Measurements from ENCODE around the gene DPAGT1. TPM values are rescaled to one million over a fixed set of nuclear protein-coding genes. Genes with fewer than 3 reads are reported as not detected.

The DPAGT1 gene
- 10 to 100 TPM; 18.9 to 46.9 (median 27.5) TPM for total RNA-seq

DNA sequence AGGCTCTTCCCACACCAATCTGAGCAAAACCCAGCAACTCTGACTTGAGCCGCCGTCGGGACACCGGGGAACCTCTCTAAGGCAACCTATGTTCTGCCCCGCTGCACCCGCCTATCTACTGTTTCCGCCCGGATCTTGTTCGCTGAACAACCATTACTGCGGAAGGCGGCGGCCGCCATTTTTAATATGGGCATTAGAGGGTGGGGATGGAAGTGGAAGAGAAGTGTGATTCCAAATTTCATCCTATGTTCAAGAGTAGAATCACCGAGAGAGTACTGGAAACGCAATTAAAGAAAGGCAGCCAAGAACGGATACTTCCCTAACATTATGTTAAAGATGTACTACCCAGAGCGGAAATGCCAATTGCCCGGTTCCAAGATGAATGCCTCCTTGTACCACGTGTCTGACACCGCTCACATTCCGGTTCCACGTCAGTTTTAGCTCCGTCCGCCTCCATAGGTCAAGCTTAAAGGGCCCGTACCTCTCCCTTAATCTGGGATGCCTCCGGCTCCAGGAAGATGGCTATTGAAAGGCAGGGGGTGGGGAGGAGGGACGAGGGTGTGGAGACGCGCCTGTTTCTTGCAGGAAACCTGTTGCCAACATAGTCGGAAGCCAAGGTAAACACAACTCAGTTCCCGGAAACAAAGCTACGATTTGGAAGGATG, at the start of gene DPAGT1:
Gene DPAGT1, minus strand, starts transcription at position 95 of the 665 bp plus-strand sequence. CDS start 198 bp downstream, outside the sequence.
- peak within 1 kb of the TSS; percentile 56 for H3K4me3 ChIP-seq (ENCODE audit: low read depth, poor library complexity, severe bottlenecking)
- DNase-seq (ENCODE audit: low spot score in 2 of 2), result peak; percentile 95 to 97
- intact Hi-C loops (cut with DNase I; ENCODE audit: low total_unique reads), result no loop called here
- TF ChIP-seq POLR2A (IDR thresholded peaks at IDR 0.05), result no peak
- TF ChIP-seq, protein P1, sequence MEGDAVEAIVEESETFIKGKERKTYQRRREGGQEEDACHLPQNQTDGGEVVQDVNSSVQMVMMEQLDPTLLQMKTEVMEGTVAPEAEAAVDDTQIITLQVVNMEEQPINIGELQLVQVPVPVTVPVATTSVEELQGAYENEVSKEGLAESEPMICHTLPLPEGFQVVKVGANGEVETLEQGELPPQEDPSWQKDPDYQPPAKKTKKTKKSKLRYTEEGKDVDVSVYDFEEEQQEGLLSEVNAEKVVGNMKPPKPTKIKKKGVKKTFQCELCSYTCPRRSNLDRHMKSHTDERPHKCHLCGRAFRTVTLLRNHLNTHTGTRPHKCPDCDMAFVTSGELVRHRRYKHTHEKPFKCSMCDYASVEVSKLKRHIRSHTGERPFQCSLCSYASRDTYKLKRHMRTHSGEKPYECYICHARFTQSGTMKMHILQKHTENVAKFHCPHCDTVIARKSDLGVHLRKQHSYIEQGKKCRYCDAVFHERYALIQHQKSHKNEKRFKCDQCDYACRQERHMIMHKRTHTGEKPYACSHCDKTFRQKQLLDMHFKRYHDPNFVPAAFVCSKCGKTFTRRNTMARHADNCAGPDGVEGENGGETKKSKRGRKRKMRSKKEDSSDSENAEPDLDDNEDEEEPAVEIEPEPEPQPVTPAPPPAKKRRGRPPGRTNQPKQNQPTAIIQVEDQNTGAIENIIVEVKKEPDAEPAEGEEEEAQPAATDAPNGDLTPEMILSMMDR (IDR thresholded peaks at IDR 0.05), result no peak
- WGBS, 2 donors, result 0 to 1% methylated on average over 32 of the region's 32 CpGs

DNA sequence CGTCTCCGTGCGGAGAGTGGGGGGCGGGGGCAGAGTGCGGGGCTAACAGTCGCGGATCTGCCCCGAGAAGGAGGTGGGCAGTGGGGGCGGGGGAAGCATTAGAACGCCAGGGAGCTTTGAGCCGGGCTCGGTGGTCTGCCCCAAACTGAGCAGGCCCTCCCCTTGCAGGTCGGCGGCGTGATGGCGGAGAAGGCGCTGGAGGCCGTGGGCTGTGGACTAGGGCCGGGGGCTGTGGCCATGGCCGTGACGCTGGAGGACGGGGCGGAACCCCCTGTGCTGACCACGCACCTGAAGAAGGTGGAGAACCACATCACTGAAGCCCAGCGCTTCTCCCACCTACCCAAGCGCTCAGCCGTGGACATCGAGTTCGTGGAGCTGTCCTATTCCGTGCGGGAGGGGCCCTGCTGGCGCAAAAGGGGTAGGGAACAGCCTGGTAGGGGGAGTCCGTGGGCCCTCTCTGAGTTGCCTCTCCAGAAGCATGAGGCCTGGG, 48.2 kb upstream of the DPAGT1 start:
- 30 to 44% methylated on average over 30 to 33 of the region's 33 CpGs for WGBS, 2 donors
- no peak for DNase-seq (ENCODE audit: low spot score in 2 of 2)
- intact Hi-C loops (cut with DNase I; ENCODE audit: low total_unique reads), result no loop called here

DNA sequence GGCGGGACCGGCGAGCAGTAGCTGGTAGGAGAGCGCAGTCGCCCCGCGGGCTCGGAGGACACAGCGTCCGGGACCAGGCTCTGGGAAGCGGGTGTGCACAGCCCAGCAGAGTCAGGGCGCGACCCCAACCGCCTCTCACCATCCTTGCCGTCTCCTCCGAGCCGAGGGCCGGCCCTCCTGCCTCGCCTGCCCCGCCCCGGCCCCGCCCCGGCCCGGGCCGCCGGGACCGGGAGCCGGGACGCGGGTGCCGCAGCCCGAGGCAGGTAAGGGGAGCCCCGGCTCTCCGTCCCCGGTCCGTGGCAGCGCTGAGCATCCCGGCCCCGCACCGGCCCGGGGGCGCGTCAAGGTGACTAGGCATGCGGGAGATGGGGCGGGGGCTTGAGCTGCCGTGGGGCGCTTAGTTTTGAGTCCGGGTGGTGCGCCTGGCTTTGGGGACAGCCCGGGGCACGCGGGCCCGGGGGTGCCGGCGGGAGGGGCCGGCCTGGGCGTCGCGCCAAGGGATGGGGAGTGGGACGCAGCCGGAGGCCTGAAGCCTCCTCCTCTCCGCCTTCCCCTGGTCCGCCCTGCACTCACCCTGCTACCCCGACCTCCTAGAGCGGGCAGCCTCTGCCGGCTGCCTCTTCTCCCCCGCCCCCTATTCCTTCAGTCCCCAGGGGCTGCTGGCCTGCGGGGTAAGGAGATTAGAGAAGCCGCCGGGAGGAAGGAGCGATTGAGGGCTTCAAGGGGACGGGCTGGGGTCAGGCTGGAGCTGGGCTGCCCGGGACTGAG, 47.5 kb upstream of the DPAGT1 start, which contains the start of gene ABCG4:
Gene ABCG4, plus strand, starts transcription at position 35 of the 768 bp plus-strand sequence. CDS start 914 bp downstream, outside the sequence.
- TF ChIP-seq POLR2A (IDR thresholded peaks at IDR 0.05), result no peak
- TF ChIP-seq, protein P1 (IDR thresholded peaks at IDR 0.05), result no peak
- intact Hi-C loops (cut with DNase I; ENCODE audit: low total_unique reads), result no loop called here
- 1% methylated on average over 37 to 43 of the region's 73 CpGs for WGBS, 2 donors
- DNase-seq (ENCODE audit: low spot score in 2 of 2), result no peak
- peak within 1 kb of the TSS; percentile 40 for H3K4me3 ChIP-seq (ENCODE audit: low read depth, poor library complexity, severe bottlenecking)

More for the DNA sequence above, 48.2 kb upstream of the DPAGT1 start:
- H3K4me3 ChIP-seq (ENCODE audit: low read depth, poor library complexity, severe bottlenecking), result no peak overlapping the region
- TF ChIP-seq, protein P1 (IDR thresholded peaks at IDR 0.05), result no peak
- no peak for TF ChIP-seq POLR2A (IDR thresholded peaks at IDR 0.05)

DNA sequence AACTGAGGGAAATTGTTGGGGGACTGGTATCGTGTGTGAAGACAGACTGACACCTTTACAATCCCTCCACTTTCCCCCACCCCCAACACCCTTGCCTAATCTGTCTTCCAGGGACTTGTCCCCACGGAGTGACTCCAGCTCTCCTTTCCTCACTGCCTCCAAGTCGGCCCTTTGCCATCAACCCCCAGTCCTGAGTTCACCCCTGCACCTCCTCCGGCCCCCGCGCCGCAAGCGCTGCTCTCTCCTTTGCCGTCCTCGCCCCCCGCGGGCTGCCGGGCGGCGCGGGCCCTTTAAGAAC, 47.0 kb upstream of the DPAGT1 start:
- WGBS, 2 donors, result 3 to 7% methylated on average over 16 of the region's 16 CpGs
- peak overlapping the region; percentile 40 for H3K4me3 ChIP-seq (ENCODE audit: low read depth, poor library complexity, severe bottlenecking)
- intact Hi-C loops (cut with DNase I; ENCODE audit: low total_unique reads), result no loop called here
- TF ChIP-seq, protein P1 (IDR thresholded peaks at IDR 0.05), result no peak
- TF ChIP-seq POLR2A (IDR thresholded peaks at IDR 0.05), result no peak
- no peak for DNase-seq (ENCODE audit: low spot score in 2 of 2)

DNA sequence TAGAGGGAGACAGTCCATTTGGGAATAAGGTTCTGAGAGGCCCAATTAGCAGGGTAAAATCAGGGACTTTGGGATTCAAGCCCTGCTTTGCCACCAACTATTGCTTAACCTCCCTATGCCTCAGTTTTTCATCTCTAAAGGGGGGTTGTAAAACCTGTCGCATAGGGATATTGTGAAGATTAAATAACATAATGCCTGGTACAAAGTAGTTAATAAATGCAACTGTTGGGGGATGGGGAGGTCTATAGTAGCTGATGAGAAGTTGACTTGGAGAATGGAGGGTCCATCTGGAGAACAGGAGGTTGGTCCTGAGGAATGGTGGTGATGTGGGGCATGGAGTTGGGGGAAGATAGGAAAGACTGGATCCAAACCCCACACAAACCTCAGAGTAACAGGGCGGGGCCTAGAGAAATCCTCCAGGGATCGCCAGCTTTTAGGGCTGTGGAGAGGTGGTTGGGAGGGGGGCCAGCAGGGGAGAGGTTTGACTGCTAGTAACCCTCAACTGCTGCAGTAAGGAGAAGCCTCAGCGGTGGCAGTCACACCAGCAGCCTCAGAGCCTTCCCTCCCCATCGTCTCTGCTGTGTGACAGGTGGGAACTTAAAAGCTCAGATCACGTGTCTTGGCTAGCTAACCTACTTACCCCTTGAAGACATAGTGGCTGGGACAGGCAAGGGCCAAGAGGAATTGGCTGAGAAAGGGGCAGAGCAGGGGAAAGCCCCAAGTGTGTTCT, 46.1 kb upstream of the DPAGT1 start:
- no peak overlapping the region for H3K4me3 ChIP-seq (ENCODE audit: low read depth, poor library complexity, severe bottlenecking)
- WGBS, 2 donors, result 53 to 59% methylated on average over 6 of the region's 6 CpGs
- intact Hi-C loops (cut with DNase I; ENCODE audit: low total_unique reads), result no loop called here
- no peak for DNase-seq (ENCODE audit: low spot score in 2 of 2)
- TF ChIP-seq, protein P1 (IDR thresholded peaks at IDR 0.05), result no peak
- TF ChIP-seq POLR2A (IDR thresholded peaks at IDR 0.05), result no peak
